KOPT-K1 (cell line): ENCODE results near the gene NUDT22.

Experiments
- H3K27ac ChIP-seq: fragments of 200-600 bp; sonication (generic); 2 replicates; pipeline ENCODE4 v1.5.1; 2016; ENCODE audit warnings: antibody characterized with exemption, mild to moderate bottlenecking, low read depth, low read length; ENCODE audit not compliant: poor library complexity, severe bottlenecking
- H3K36me3 ChIP-seq: fragments of 200-600 bp; sonication (generic); 2 replicates; pipeline ENCODE4 v1.5.1; 2017; ENCODE audit warnings: antibody characterized with exemption, mild to moderate bottlenecking, low read length, moderate library complexity; ENCODE audit not compliant: insufficient read depth
- H3K9me3 ChIP-seq: fragments of 200-600 bp; sonication (generic); 2 replicates; pipeline ENCODE4 v1.5.1; 2017; ENCODE audit warnings: antibody characterized with exemption, low read length, mild to moderate bottlenecking; ENCODE audit not compliant: insufficient read depth, poor library complexity, severe bottlenecking

Gene NUDT22

DNA sequence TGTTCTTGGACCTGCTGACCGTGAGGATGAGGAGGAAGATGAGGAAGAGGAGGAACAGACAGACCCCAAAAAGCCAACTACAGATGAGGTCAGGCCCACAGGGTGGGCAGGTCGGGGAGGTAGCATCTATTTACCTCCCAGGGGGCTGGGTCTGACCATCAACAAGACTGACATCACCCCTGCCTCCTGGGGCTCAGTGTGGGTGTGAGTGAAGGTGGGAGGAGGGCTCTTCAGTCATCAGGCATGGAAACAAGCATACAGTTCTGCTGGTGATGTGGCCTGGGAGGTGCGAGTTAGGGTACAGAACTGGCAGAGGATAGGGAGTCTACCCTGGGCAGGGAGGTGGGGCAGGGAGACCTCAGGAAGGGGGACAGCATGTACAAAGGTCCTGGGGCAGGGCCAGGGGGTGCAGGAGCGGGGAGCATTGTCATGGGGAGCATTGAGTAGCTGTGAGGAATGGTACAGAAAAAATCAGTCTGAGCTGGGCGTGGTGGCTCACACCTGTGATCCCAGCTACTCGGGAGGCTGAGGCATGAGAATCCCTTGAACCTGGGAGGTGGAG is 34.2 kb downstream of the NUDT22 start:
- peaks cover 24% of the 10 kb centered on the region; the same call in 1 of the 2 replicates for H3K36me3 ChIP-seq
- no peaks in the 10 kb centered on the region for H3K9me3 ChIP-seq
- no peak overlapping the region for H3K27ac ChIP-seq

DNA sequence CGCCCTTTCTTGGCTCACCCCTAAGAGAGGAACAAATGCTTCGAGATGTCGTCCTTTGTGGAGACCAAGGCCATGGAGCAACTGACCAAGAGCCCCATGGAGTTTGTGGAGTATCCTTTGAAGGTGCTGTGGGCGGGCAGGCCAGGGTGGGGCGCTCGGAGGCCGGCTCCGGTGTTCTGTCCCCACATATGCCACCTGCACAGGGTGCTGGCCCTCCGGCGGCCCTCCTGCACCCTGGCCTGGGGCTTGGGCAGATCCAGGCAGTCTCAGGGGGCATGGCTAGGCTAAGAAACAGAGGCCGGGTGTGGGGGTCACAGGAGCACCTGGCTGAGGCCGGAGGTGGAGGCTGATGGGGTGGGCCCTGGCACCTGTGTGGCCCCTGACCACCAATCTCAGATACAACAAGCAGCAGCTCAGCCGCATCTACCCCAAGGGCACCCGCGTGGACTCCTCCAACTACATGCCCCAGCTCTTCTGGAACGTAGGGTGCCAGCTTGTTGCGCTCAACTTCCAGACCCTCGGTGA is 35.5 kb downstream of the NUDT22 start:
- H3K27ac ChIP-seq: no peak overlapping the region
- peaks cover 19% of the 10 kb centered on the region; the same call in 1 of the 2 replicates for H3K36me3 ChIP-seq
- no peaks in the 10 kb centered on the region for H3K9me3 ChIP-seq

GRCh38 chr11:64262271-64263002 is 36.4 kb downstream of the NUDT22 start:
- no peaks in the 10 kb centered on the region for H3K9me3 ChIP-seq
- no peak overlapping the region for H3K27ac ChIP-seq
- peaks cover 18% of the 10 kb centered on the region; the same call in 1 of the 2 replicates for H3K36me3 ChIP-seq

DNA sequence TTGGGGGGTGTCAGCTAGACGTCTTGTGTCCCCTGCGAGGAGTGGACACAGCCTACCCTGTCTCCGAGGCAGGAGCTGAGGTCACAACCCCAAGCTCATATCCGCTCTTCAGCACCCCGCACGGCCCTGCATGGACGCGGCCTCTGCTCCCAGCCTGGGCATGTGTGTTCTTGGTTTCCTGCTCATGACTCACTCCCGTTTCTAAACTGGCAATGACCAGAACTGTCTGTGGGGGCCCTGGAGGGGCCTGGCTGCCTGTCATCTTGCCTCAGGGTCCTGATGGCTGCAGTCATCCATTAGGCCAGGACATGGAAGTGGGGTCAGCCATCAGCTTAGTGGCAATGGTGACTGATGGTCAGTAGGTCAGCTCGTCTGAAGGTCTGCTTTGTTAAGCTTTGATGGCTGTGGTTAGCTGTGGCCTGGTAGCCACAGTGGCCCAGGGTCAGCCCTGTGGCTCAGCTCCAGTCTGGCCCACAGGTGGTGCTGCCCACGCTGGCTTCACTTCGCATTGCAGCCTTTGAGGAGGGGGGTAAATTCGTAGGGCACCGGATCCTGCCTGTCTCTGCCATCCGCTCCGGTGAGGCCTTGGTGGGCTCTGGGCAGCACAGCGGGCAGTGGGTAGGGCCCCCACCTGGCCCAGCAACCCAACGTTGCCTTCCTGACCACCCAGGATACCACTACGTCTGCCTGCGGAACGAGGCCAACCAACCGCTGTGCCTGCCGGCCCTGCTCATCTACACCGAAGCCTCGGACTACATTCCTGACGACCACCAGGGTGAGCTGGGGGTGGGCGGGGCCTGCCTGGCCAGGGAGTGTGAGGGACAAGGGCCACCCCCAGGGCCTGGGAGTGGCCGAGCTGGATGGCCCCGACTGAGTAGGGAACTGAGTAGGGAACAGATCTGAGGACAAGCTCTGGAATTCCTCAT is 37.2 kb downstream of the NUDT22 start:
- H3K27ac ChIP-seq: no peak overlapping the region
- no peaks in the 10 kb centered on the region for H3K9me3 ChIP-seq
- peaks cover 16% of the 10 kb centered on the region; the same call in 1 of the 2 replicates for H3K36me3 ChIP-seq

DNA sequence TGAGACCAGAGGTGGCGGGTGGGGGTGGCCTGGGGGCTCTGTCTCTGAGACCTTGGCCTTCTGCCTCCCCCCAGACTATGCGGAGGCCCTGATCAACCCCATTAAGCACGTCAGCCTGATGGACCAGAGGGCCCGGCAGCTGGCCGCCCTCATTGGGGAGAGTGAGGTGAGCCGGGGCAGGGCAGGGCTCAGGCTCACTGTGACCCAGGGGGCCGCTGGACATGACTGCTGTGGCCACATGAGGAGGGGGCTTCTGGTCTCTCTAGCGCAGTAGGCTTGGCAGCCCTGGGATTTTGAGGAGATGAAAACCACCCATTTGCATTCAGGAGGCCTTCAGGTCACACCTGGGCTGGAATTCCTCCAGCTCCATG is 37.9 kb downstream of the NUDT22 start:
- Histone ChIP-seq H3K36me3 (peaks cover 11% of the 10 kb centered on the region; the same call in 1 of the 2 replicates), H3K27ac (no peak overlapping the region), H3K9me3 (no peaks in the 10 kb centered on the region)

- Histone ChIP-seq H3K27ac (no peak overlapping the region), H3K36me3 (peaks cover 9% of the 10 kb centered on the region; the same call in 1 of the 2 replicates), H3K9me3 (no peaks in the 10 kb centered on the region)
Observed at GRCh38 chr11:64264371-64264852, 38.3 kb downstream of the NUDT22 start.

DNA sequence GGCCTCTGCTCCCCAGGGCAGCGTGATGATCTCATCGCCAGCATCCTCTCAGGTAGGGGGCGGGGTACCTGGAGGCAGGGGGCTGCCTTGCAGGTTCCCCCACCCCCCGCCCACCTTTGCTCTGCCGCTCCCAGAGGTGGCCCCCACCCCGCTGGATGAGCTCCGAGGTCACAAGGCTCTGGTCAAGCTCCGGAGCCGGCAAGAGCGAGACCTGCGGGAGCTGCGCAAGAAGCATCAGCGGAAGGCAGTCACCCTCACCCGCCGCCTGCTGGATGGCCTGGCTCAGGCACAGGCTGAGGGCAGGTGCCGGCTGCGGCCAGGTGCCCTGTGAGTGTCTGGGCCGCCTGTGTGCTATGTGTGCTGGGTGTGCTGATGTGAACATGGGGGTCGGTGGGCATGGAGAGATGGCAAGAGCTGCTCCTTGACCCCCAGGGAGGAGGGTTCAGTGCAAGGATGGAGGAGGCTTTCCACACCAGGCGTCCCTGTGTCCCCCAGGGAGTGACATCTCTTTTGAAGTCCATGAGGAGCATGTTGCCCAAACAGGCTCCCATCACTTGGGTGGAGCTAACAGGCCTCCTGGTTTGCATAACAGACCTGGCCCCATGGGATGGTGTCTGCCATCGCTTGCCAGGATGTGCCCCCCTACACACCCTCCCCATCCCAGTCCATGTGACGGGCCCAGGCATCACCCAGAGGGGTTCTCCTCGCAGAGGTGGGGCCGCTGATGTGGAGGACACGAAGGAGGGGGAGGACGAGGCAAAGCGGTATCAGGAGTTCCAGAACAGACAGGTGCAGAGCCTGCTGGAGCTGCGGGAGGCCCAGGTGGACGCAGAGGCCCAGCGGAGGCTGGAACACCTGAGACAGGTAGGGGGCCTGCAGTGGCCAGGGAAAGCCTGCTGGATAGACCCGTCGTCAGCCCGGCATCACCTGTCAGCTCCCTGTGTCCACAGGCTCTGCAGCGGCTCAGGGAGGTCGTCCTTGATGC is 39.4 kb downstream of the NUDT22 start:
- Histone ChIP-seq H3K27ac (no peak overlapping the region), H3K36me3 (no peaks in the 10 kb centered on the region; the same call in 1 of the 2 replicates), H3K9me3 (no peaks in the 10 kb centered on the region)

DNA sequence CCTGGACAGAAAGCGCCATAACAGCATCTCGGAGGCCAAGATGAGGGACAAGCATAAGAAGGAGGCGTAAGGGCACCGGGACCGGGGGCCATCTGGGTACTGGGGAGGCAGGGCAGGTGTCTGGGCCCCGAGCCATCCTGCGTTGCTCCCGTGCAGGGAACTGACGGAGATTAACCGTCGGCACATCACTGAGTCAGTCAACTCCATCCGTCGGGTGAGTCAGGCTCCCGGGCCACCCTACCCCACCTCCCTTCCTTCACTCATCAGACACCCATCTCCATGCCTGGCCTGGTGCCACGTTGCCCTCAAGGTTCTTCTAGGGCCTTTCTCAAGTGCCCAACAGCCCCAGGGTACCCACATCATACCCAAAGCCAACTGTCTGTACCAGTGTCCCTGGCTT is 40.3 kb downstream of the NUDT22 start:
- H3K36me3 ChIP-seq: no peaks in the 10 kb centered on the region; the same call in 1 of the 2 replicates
- H3K27ac ChIP-seq: no peak overlapping the region
- no peaks in the 10 kb centered on the region for H3K9me3 ChIP-seq

GRCh38 chr11:64267207-64267945 is 41.3 kb downstream of the NUDT22 start:
- H3K36me3 ChIP-seq: peaks cover 3% of the 10 kb centered on the region; the same call in 1 of the 2 replicates
- no peaks in the 10 kb centered on the region for H3K9me3 ChIP-seq

DNA sequence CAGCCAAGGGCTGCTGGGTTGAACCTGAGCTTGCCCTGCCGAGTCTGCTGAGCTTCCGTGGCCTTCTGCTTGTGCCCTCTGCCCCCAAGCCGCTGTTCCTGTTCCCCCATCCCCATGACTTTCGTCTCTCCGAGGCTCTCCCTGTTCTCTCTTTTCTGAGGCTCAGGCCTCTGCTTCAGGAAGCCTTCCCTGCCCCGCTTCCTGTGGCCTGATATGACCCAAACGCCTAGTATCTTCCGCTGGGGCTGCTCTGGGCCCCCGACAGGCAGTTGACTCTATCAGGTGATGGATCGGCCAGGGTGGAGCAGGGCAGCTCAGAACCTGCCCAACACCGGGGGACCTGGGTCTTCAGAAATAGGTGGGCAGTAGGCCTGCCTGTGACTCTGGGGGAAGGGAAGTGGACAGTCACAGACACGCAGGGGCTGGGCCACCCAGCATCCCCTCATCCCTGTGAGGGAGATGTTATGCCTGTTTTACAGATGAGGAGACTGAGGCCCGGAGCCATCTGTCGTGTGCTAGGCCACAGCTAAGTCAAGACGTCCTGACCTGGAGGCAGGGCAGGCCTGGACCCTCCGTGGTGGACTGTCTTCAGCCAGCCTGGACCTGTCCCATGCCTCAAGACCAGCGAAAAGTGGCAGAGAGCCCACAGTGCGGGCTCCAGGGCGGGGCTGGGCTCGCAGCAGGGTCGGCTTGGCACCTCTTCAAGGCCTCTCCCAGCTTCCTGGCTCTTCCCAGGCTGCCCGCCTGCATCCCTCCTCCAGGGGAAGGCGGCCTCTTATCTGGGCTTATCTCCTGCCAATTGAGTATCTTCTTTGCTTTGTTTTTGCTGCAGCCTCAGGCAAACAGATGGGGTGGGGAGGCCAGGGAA is 42.2 kb downstream of the NUDT22 start:
- Histone ChIP-seq H3K36me3 (peaks cover 4% of the 10 kb centered on the region; the same call in 1 of the 2 replicates), H3K27ac (peak overlapping the region; percentile 88), H3K9me3 (no peaks in the 10 kb centered on the region)

More at GRCh38 chr11:64267207-64267945, 41.3 kb downstream of the NUDT22 start:
- peak overlapping the region; percentile 88 for H3K27ac ChIP-seq

- Histone ChIP-seq H3K27ac (peak overlapping the region; percentile 88), H3K9me3 (no peaks in the 10 kb centered on the region), H3K36me3 (peaks cover 4% of the 10 kb centered on the region; the same call in 1 of the 2 replicates)
Observed at GRCh38 chr11:64268893-64269539, 42.9 kb downstream of the NUDT22 start.

DNA sequence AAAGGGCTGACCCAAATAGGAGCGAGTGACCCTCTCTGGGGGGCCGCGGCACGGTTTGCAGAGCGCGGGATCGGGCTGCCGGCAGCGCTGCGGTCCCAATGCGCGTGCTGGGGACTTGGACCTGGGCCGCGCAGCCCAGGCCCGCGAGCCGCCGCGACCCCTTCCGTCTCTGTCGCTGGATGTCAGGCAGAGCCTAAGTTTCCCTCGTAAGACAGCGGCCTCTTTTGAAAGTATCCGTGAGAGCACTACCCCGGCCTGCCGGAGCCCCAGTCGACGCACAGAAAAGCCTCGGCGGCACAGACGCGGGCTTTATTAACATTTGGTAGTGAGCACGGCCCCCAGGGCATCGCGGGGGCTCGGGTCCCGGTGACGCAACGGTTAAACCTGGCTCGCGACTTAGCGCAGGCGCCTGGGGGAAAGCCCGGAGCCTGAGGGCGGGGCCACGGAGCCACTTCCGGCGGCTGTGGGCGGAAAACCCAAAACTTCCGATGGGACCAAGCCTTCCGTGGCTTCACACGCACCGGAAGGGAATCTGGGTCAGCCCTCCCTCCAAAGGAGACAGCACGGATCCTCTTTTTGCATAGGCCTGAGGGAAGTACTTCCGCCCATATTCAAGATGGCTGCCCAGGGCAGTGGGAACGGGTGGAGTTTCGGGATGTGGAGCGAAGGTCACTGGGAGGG is 43.6 kb downstream of the NUDT22 start:
- Histone ChIP-seq H3K27ac (peak overlapping the region; percentile 88), H3K9me3 (no peaks in the 10 kb centered on the region), H3K36me3 (peaks cover 4% of the 10 kb centered on the region; the same call in 1 of the 2 replicates)
